ENCODE data around the gene GRM8. TPM values are rescaled to one million over a fixed set of nuclear protein-coding genes. Genes with fewer than 3 reads are reported as not detected.
A peak's percentile ranks its signal among the peaks of the same experiment; 100 is the strongest.
"Not testable (repeated sequence)": the region's sequence is repeated elsewhere in the genome, so short reads cannot be mapped to it uniquely, and the experiment has no call there.

The GRM8 gene
- total RNA-seq, 3 donors from 2014 or later = not detected

DNA sequence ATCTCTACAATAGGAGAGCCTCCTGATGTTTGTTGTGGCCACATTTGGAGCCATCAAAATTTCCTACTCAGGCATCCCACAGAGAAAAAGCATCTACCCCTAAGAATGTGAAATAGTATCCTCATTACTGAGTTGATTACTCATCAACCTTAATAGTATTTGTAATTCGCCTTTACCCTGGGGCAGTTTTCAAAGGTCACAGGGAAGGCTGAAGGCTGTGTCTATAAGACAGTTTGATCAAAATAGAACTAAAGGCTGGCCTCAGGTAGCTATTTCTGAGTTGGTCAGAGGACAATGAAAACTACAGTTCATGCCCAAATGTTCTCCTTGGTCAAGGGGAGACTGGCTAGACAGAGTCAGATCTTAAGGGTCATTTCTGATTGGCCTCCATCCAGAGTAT is 370.0 kb downstream of the GRM8 start:
- H3K27ac ChIP-seq; H3K4me1 ChIP-seq; intact Hi-C loops (cut with DNase I; ENCODE audit: low total_unique reads); H3K36me3 ChIP-seq; DNase-seq (ENCODE audit: low spot score in 2 of 2); H3K4me3 ChIP-seq; H3K27me3 ChIP-seq; H3K9me3 ChIP-seq: not testable (repeated sequence)

DNA sequence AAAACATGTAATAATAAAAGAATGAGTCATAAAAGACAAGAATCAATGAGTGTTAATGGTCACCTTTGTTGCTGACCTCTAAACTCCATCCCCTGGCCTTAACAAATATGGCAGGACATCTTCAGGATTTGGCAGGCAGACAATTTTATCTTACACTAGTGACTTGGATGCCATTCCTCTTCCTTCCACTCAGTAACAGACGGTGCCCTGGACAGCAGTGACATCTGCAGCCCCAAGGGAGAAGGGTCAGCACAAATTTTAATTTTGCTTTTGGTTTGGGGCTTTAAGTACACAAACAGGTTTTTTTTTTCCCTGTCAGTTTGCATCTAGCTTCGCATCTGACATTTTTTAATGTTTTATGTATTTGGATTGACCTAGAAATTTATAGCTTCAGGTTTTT is 370.8 kb downstream of the GRM8 start:
- intact Hi-C loops (cut with DNase I; ENCODE audit: low total_unique reads); H3K27me3 ChIP-seq; H3K4me3 ChIP-seq: not testable (repeated sequence)

DNA sequence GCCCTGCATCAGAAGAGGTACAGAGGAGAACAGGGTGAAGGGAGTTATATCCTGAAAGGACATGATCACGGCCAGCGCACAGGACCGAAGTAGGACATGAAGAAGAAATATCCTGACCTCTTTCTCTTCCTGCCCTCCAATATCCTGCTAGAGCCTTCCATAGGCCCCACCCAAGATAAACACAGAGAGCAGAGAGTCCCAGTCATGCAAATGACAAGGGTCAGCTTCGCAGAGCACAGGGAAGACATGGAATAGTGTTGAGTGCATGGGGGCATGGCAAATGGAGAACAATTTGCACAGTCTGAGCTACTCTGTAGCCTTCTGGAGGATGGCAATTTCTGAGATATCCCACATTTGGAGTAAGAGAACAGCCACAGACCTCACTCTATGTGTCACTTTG is 371.4 kb downstream of the GRM8 start:
- no peak overlapping the region for H3K27ac ChIP-seq
- H3K9me3 ChIP-seq = no peaks in the 10 kb centered on the region
- H3K27me3 ChIP-seq = no peaks in the 10 kb centered on the region
- H3K4me3 ChIP-seq = no peak overlapping the region
- H3K36me3 ChIP-seq = no peaks in the 10 kb centered on the region
- intact Hi-C loops (cut with DNase I; ENCODE audit: low total_unique reads) = no loop called here
- TF ChIP-seq POLR2AphosphoS5 (IDR thresholded peaks at IDR 0.05) (no peak), POLR2A (IDR thresholded peaks at IDR 0.05) (no peak)
- TF ChIP-seq, protein P1, sequence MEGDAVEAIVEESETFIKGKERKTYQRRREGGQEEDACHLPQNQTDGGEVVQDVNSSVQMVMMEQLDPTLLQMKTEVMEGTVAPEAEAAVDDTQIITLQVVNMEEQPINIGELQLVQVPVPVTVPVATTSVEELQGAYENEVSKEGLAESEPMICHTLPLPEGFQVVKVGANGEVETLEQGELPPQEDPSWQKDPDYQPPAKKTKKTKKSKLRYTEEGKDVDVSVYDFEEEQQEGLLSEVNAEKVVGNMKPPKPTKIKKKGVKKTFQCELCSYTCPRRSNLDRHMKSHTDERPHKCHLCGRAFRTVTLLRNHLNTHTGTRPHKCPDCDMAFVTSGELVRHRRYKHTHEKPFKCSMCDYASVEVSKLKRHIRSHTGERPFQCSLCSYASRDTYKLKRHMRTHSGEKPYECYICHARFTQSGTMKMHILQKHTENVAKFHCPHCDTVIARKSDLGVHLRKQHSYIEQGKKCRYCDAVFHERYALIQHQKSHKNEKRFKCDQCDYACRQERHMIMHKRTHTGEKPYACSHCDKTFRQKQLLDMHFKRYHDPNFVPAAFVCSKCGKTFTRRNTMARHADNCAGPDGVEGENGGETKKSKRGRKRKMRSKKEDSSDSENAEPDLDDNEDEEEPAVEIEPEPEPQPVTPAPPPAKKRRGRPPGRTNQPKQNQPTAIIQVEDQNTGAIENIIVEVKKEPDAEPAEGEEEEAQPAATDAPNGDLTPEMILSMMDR (IDR thresholded peaks at IDR 0.05) = no peak
- DNase-seq (ENCODE audit: low spot score in 2 of 2) = no peak
- no peaks in the 10 kb centered on the region for H3K4me1 ChIP-seq

More for the DNA sequence above, 370.8 kb downstream of the GRM8 start:
- not testable (repeated sequence) for DNase-seq (ENCODE audit: low spot score in 2 of 2); H3K36me3 ChIP-seq; H3K4me1 ChIP-seq; H3K27ac ChIP-seq; H3K9me3 ChIP-seq

DNA sequence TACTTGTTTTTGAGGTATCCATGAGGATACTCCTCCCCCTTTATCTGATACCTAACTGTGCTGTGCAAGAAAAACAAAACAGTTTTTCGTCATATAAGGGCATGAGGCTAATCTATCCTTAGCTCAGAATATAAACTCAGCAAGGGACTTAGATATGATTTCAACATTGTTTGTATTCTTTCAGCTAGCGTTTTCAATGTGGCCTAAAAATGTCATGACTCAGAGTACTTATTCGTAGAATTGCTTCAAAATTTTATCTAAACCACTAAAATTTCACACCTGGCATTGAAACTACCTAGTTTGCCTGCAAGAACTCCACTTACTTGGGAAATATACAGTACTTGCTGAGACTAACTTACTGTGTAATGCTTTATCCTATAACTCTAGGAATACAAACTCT is 376.2 kb downstream of the GRM8 start:
- H3K36me3 ChIP-seq; H3K27me3 ChIP-seq; H3K4me3 ChIP-seq; DNase-seq (ENCODE audit: low spot score in 2 of 2); H3K4me1 ChIP-seq; H3K9me3 ChIP-seq; H3K27ac ChIP-seq; intact Hi-C loops (cut with DNase I; ENCODE audit: low total_unique reads): not testable (repeated sequence)

DNA sequence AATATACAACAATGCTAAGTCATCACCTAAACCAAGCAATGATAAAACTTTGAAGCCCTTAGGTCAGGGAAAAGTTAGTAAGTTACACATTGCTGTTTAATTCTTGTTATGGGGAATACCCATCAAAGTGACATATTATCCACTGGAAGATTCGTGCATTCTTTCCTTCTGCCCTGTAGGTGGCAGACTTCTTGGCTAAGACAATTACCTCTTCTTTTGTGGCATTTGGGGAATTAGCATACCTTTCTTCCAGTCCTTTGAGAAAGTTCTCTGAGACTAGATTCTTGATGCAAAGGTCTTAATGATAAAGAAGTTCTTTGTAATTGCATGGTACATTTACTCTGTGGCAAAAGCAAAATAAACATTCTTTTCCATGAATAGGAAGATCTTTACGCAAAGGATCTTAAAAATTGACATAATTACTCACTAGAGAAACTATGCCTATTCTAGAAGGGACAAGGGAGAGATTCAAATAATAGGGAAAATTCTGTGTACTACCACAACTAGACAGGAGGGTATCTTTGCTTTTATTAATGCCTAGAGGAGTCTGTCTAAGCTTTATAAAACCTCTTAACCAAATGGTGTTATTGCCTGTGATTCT is 395.9 kb downstream of the GRM8 start:
- no peak overlapping the region for H3K4me3 ChIP-seq
- no peak overlapping the region for H3K27ac ChIP-seq
- no peaks in the 10 kb centered on the region for H3K4me1 ChIP-seq
- TF ChIP-seq POLR2A (IDR thresholded peaks at IDR 0.05) = no peak
- TF ChIP-seq, protein P1 (IDR thresholded peaks at IDR 0.05) = peak in 1 of 3 donors; percentile 14
- H3K27me3 ChIP-seq = no peaks in the 10 kb centered on the region
- no peaks in the 10 kb centered on the region for H3K9me3 ChIP-seq
- intact Hi-C loops (cut with DNase I; ENCODE audit: low total_unique reads) = no loop called here
- no peaks in the 10 kb centered on the region for H3K36me3 ChIP-seq
- DNase-seq (ENCODE audit: low spot score in 2 of 2) = no peak

DNA sequence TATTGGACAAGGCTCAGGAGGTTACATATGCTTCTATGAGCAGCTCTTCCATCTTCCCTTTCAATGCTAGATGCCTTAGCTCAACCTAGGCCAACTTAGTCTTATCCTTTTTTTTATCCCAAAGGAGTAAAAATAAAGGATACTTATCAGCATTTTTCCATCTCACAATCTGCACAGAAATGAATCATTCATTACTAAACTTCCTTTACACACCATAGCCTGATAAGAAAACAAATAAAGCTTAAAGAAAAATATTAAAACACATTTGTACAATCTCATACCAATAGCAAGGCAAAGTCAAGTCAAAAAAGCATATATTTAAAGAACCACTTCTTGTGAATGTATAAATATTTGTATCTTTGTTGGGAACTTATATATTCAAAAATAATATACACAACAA is 407.4 kb downstream of the GRM8 start:
- intact Hi-C loops (cut with DNase I; ENCODE audit: low total_unique reads) = no loop called here
- H3K27ac ChIP-seq = no peak overlapping the region
- H3K4me3 ChIP-seq = no peak overlapping the region
- no peaks in the 10 kb centered on the region for H3K9me3 ChIP-seq
- H3K4me1 ChIP-seq = no peaks in the 10 kb centered on the region
- no peak for TF ChIP-seq POLR2A (IDR thresholded peaks at IDR 0.05)
- no peak for DNase-seq (ENCODE audit: low spot score in 2 of 2)
- no peaks in the 10 kb centered on the region for H3K27me3 ChIP-seq
- no peaks in the 10 kb centered on the region for H3K36me3 ChIP-seq

DNA sequence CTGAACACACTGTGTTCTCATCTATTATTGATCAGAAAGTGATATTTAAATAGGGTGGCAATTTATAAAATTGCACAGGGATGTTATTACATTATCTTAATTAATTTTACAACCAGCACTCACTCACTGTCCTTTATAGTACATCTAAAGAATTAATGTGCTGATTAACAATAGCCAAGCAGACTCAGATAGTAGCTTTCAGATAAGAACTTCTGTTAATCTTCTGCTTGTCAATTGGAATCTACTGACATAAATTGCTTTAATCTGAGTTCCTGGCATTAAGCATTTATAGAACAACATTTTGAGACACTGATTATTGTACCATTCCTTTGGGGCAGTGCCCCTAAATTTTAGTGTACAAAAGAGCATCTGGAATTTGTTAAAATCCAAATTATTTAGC is 408.9 kb downstream of the GRM8 start:
- Histone ChIP-seq H3K27ac (no peak overlapping the region), H3K27me3 (no peaks in the 10 kb centered on the region), H3K9me3 (no peaks in the 10 kb centered on the region), H3K36me3 (no peaks in the 10 kb centered on the region), H3K4me3 (no peak overlapping the region), H3K4me1 (no peaks in the 10 kb centered on the region)
- intact Hi-C loops (cut with DNase I; ENCODE audit: low total_unique reads) = no loop called here
- TF ChIP-seq, protein P1 (IDR thresholded peaks at IDR 0.05) = no peak
- TF ChIP-seq POLR2A (IDR thresholded peaks at IDR 0.05) = no peak
- TF ChIP-seq POLR2AphosphoS5 (IDR thresholded peaks at IDR 0.05) = no peak
- no peak for DNase-seq (ENCODE audit: low spot score in 2 of 2)

Measured in breast epithelium (tissue), 4 donors.